Measurements from ENCODE around the gene CXorf49B.
"Not testable (repeated sequence)": the region's sequence is repeated elsewhere in the genome, so short reads cannot be mapped to it uniquely, and the experiment has no call there.

The CXorf49B gene

GRCh38 chrX:71763049-71763448, at the start of gene CXorf49B:
Gene CXorf49B, plus strand, starts transcription at chrX:71763349. Its CDS starts 75 bp downstream, at chrX:71763424.
- DNase-seq (ENCODE audit: low read depth) = not testable (repeated sequence)

GRCh38 chrX:71714064-71714463, 49.1 kb upstream of the CXorf49B start:
- DNase-seq (ENCODE audit: low read depth) = not testable (repeated sequence)

DNA sequence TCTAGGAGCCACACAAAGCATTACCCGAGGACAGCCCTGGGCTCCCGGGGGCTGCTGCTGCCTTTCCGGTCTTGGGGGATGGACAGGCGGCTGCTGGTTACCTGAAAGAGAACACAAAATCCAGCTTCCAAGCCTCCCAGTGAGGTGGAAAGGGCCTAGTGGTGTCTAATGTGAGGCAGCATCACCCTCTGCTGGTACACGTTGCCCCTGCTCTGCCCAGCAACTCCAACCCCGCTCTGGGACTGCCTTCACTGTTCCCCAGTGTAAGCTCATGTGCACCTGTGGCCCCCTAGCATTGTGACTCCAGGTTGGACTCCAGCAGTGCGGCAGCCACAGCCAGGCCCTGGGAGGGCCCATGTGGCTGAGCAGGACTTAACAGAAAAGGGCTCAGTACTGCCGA, 47.6 kb upstream of the CXorf49B start:
- DNase-seq (ENCODE audit: low read depth) = not testable (repeated sequence)

DNA sequence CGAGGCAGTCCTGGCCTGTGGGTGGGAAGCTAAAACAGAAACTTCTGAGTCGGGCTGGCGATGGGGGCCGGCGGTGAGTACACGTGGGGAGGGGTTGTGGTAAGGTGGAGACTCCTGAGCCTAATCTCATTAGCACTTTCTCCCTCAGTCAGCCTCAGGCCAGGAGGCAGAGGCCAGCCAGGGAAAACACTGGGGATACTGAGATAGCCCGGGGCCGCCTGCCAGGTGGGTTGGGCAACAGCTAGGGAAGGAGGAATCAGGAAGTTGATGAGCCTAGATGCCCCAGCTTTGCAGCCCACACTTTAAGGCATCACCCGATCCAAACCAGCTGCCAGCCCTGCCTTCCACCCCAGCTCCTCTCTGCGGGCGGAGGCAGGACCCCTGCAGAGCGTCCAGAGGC, 46.8 kb upstream of the CXorf49B start:
- DNase-seq (ENCODE audit: low read depth) = not testable (repeated sequence)

DNA sequence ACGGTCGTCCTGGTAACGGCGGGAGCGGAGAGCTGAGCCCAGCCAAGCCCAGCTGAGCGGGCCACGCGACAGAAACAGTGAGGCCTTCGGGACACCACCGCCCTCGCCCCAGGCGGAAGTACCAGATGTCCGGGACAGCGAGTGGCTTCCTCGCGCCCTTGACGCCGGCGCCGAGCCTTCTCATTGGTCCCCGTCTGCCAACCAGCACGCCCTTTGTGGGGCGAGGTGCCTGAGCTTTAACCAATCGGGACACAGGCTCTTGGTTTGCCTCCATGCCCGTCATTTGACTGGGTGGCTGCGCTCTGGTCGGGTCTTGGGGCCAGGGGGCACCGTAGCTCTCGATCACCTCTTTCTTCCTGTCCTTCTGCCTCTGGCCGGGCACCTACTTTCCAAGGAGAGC, 45.0 kb upstream of the CXorf49B start, which contains the start of gene CXorf49:
CXorf49 (minus strand) TSS at position 101 of the 400 bp plus-strand sequence. CDS start 134 bp downstream, outside the sequence.
- not testable (repeated sequence) for DNase-seq (ENCODE audit: low read depth)

DNA sequence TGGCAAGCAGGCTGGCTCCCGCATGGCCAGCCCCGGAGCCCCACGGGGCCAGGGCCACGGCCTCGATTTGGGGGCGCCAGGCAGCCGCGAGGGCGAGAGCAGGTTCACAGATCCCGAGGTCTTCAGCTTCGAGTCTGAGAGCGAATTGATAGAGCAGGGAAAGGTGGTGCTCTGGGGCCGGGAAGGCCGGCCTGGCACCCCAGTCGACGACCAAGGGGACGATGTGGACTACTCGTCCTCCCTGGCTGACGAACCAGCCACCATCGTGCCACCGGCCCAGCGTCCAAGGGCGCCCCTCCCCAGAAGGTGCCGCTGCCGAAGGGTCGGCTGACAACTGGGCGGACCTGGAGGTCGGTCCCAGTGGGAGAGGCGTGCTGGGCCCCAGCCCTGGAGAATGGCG, 44.0 kb upstream of the CXorf49B start:
- DNase-seq (ENCODE audit: low read depth) = not testable (repeated sequence)

DNA sequence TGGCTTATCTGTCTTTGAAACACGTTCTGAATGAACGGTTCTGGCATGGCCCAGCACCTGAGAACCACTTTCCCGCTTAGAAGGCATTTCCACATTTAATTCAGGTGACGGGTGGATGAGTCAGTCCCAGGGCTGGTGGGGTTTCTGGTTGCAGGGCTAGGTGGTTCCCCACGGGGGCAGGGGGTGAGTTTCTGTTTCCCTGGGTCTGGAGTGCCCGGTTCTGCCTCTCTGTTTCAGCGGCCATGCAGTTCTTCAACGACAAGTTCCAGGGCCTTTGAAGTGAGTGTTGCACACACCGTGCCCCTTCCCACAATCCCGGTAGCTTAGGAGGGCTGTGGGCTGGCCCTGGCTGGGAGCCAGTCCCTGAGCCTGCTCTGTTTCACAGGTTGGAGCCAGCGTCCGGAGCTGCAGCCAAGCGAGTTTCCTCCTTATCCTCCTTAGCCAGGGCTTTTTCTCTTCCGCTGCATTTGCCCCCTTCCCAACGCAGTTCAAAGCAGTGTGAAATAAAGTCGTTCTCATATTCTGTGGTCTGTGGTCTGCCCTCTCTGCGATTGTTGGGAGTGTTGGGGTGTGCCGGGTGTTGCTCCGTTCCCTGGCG, 42.8 kb upstream of the CXorf49B start:
- not testable (repeated sequence) for DNase-seq (ENCODE audit: low read depth)

- not testable (repeated sequence) for DNase-seq (ENCODE audit: low read depth)
These were observed 2.4 kb upstream of the CXorf49B start for GRCh38 chrX:71760688-71761281.

DNA sequence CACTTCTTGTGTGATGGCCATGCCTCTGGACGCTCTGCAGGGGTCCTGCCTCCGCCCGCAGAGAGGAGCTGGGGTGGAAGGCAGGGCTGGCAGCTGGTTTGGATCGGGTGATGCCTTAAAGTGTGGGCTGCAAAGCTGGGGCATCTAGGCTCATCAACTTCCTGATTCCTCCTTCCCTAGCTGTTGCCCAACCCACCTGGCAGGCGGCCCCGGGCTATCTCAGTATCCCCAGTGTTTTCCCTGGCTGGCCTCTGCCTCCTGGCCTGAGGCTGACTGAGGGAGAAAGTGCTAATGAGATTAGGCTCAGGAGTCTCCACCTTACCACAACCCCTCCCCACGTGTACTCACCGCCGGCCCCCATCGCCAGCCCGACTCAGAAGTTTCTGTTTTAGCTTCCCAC, 1.7 kb downstream of the CXorf49B start:
- not testable (repeated sequence) for DNase-seq (ENCODE audit: low read depth)

DNA sequence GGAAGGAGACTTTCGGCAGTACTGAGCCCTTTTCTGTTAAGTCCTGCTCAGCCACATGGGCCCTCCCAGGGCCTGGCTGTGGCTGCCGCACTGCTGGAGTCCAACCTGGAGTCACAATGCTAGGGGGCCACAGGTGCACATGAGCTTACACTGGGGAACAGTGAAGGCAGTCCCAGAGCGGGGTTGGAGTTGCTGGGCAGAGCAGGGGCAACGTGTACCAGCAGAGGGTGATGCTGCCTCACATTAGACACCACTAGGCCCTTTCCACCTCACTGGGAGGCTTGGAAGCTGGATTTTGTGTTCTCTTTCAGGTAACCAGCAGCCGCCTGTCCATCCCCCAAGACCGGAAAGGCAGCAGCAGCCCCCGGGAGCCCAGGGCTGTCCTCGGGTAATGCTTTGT, 2.5 kb downstream of the CXorf49B start:
- not testable (repeated sequence) for DNase-seq (ENCODE audit: low read depth)

DNA sequence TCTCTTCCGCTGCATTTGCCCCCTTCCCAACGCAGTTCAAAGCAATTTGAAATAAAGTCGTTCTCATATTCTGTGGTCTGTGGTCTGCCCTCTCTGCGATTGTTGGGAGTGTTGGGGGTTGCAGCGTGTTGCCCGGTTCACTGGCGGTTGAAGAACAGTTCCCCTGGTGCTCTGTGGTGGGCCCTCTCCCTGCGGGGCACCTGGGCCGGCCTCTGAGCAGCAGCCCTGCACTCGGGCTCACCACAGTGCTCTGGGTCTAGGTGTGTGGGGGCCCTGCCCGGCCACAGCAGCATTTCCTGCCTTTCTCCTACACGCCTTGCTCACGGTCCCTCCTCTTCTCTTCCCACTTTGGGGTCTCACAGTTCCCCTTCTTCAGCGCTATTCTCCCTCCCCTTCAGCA, 4.0 kb downstream of the CXorf49B start:
- not testable (repeated sequence) for DNase-seq (ENCODE audit: low read depth)

- not testable (repeated sequence) for DNase-seq (ENCODE audit: low read depth)
These were observed 15.2 kb downstream of the CXorf49B start for GRCh38 chrX:71778322-71778721.

GRCh38 chrX:71782225-71782949, 19.2 kb downstream of the CXorf49B start:
- not testable (repeated sequence) for DNase-seq (ENCODE audit: low read depth)

GRCh38 chrX:71782950-71783299, 19.8 kb downstream of the CXorf49B start:
- DNase-seq (ENCODE audit: low read depth) = not testable (repeated sequence)

DNA sequence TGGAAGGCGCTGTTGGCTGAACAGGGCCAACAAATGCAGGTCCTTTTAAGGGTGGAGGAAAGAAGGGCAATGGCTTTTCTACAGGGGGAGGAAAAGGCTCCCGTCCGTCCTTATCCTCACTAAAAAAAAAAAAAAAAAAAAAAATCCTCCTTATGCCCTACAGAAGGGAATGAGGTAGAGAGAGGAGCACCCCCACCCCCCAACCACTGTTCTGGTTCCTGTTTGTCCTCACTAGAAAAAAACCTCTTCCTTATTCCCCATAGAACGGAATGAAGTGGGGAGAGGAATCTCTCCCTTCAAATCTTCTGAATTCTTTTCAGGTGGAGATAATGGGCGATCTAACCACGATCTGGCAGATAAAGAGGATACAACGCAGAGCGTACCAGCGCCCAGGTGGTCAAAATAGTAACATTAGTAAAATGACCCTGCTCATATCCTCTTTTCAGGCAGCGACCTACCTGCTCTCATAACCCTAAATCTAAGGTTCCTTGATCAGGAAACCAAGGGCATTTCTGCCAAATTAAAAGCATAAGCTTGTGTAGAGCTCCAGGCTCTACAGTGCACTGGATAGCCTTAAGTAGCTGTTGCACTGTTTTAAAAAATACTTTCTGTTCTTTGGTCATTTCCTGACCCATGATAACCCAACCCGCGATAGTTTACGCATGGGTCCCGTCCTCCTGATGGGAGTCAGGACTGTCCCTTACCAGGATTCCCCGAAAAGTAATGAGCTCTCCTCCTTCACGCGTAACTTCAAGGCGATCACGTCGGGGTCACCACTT, 20.6 kb downstream of the CXorf49B start:
- not testable (repeated sequence) for DNase-seq (ENCODE audit: low read depth)

DNA sequence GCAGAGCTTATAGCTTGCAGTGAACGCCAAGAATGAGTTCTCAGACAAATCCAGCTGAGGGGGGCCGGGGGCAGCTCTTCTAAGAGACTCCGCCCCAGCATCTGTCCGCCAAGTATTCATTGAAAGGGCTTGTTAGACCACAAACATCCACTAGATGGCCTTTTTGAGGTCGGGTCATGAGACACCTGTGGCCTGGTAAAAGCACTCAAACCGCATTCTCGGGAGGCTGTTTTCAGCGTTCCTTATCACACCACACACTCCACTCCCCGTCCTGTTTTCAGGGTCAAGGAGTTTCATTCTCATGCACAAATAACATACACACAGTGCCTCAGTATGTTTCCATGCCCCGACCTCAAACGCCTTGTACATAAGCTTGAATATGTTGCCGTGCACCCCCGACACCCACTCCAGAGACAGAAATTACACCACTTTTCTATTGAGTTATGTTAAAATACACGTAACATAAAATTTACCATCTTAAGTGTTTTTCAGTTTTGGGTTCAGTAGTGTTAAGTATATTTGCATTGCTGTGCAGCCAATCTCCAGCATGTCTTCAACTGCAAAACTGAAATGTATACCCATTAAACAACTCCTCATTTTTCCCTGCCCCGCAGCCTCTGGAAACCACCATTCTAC, 21.3 kb downstream of the CXorf49B start:
- not testable (repeated sequence) for DNase-seq (ENCODE audit: low read depth)

GRCh38 chrX:71806450-71806849, 43.3 kb downstream of the CXorf49B start:
- not testable (repeated sequence) for DNase-seq (ENCODE audit: low read depth)

DNA sequence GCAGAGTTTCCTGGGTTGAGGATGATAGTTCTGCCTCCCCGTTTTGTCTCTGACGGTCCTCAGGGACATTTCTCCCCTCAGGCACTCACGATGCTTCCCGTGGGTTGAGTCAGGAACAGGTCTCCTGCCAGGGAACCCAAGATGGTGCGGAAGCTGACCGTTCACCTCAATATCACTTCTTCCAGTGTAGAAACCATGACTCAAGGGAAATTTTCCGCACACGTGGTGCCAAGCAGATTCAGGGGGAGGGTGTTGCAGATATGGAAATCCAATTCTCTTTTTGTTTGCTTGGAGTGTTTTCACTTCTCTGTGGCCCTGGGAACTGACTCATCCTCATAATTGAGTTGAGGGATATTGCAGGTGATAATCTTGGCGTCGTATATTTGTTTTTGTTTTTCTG, 46.7 kb downstream of the CXorf49B start:
- DNase-seq (ENCODE audit: low read depth) = no peak

- DNase-seq (ENCODE audit: low read depth) = no peak
These were observed 51.2 kb downstream of the CXorf49B start for GRCh38 chrX:71814123-71814912.

GRCh38 chrX:71815121-71815905, 52.2 kb downstream of the CXorf49B start:
- DNase-seq (ENCODE audit: low read depth) = no peak

All from EH (cell line).